HCT116 (cell line): ENCODE data around the gene KCNK18. TPM values are rescaled to one million over a fixed set of nuclear protein-coding genes. Genes with fewer than 3 reads are reported as not detected.

Experiments
- ATAC-seq: fragments of 200-7000 bp; cut with Tn5 transposase; 2 replicates; pipeline ENCODE4 v1.9.1; 2020; ENCODE audit warnings: mild to moderate bottlenecking, moderate library complexity
- BruUV-seq: library from RNA; stranded (reverse); fragments of 400-500 nt; replicated peaks from 2 replicates; lab custom pipeline; 2021; lab: Mats Ljungman, UMichigan
- CTCF ChIA-PET: fragments of 300-600 bp; sonication (Branson Sonifier 250); formaldehyde crosslinking; loops from one replicate; lab custom pipeline; 2021; ENCODE audit warnings: antibody characterized with exemption; lab: Charles Lee
- POLR2A ChIA-PET: fragments of 300-600, 350-600 bp; sonication (Branson Sonifier 250); formaldehyde crosslinking; loops from one replicate; lab custom pipeline; 2021; ENCODE audit warnings: antibody characterized with exemption; lab: Charles Lee
- RAD21 ChIA-PET, 2 experiments: fragments of 300-600 bp; sonication (Branson Sonifier 250); formaldehyde crosslinking; loops; one replicate each; lab custom pipeline; 2023; ENCODE audit warnings: low total read pairs in 2 of 2; ENCODE audit not compliant: uncharacterized antibody in 2 of 2, unreplicated experiment in 2 of 2, low non-redundant PET in 1 of 2; lab: Charles Lee
- DNase-seq: peaks from one replicate; pipeline ENCODE4 v3.0.0-alpha.2; 2010; ENCODE audit warnings: low read depth, low spot score
- H2AFZ ChIP-seq: fragments of 200-600 bp; shearing (Covaris generic), sonication (generic); 2 replicates; pipeline ENCODE4 v1.6.1; 2017; ENCODE audit warnings: low read depth, mixed run types, mixed read lengths, antibody characterized with exemption, low read length; ENCODE audit not compliant: poor library complexity, severe bottlenecking
- H3K27ac ChIP-seq: 2 replicates; pipeline ENCODE4 v1.5.1; 2012; ENCODE audit warnings: low read depth, low read length
- H3K27me3 ChIP-seq: fragments of 200-600 bp; sonication (generic); 2 replicates; pipeline ENCODE4 v1.6.1; 2016; ENCODE audit warnings: mixed run types, low read length, mixed read lengths; ENCODE audit not compliant: insufficient read depth
- H3K36me3 ChIP-seq, 2 experiments: fragments of 200-500 bp in 1 of 2; fragments of 200-600 bp in 1 of 2; sonication (Bioruptor generic) in 1 of 2; sonication (generic) in 1 of 2; 2 replicates each; pipeline versions ENCODE4 v1.5.1 to v1.6.1; 2014 to 2016; ENCODE audit warnings: low read length in 2 of 2, inconsistent platforms in 1 of 2, mixed read lengths in 1 of 2, mixed run types in 1 of 2; ENCODE audit not compliant: insufficient read depth in 2 of 2, control insufficient read depth in 1 of 2
- H3K4me1 ChIP-seq, 2 experiments: fragments of 200-600 bp in 1 of 2; sonication (generic) in 1 of 2; 2 replicates each; pipeline versions ENCODE4 v1.5.1 to v1.6.1; 2012 to 2017; ENCODE audit warnings: low read length in 2 of 2, inconsistent platforms in 1 of 2, mild to moderate bottlenecking in 1 of 2, mixed read lengths in 1 of 2, mixed run types in 1 of 2, moderate library complexity in 1 of 2; ENCODE audit not compliant: insufficient read depth in 2 of 2, control insufficient read depth in 1 of 2
- H3K4me2 ChIP-seq: fragments of 200-600 bp; sonication (generic); 2 replicates; pipeline ENCODE4 v1.6.1; 2017; ENCODE audit warnings: mixed run types, low read length, mixed read lengths
- H3K4me3 ChIP-seq, 2 experiments: fragments of 200-600 bp in 1 of 2; sonication (generic) in 1 of 2; replicated peaks in 1 of 2; 2 replicates each; pipeline ENCODE4 v1.5.1; 2011 to 2016; ENCODE audit warnings: low read length in 2 of 2, control low read depth in 1 of 2, low read depth in 1 of 2, mild to moderate bottlenecking in 1 of 2, mixed read lengths in 1 of 2, mixed run types in 1 of 2
- H3K79me2 ChIP-seq: fragments of 200-600 bp; sonication (generic); 2 replicates; pipeline ENCODE4 v1.6.1; 2017; ENCODE audit warnings: mild to moderate bottlenecking, mixed run types, low read length, moderate library complexity, mixed read lengths; ENCODE audit not compliant: insufficient read depth
- H3K9ac ChIP-seq: fragments of 200-600 bp; sonication (generic); 2 replicates; pipeline ENCODE4 v1.6.1; 2016; ENCODE audit warnings: low read length, mixed read lengths
- H3K9me2 ChIP-seq: fragments of 200-600 bp; sonication (generic), shearing (Covaris generic); 2 replicates; pipeline ENCODE4 v1.6.1; 2017; ENCODE audit warnings: mixed run types, mild to moderate bottlenecking, moderate library complexity; ENCODE audit not compliant: insufficient read depth
- H3K9me3 ChIP-seq, 2 experiments: fragments of 200-500 bp in 1 of 2; fragments of 200-600 bp in 1 of 2; sonication (Bioruptor generic) in 1 of 2; sonication (generic) in 1 of 2; 2 replicates each; pipeline ENCODE4 v1.6.1; 2014 to 2017; ENCODE audit warnings: low read length in 2 of 2, mixed read lengths in 2 of 2, inconsistent platforms in 1 of 2, low read depth in 1 of 2, mild to moderate bottlenecking in 1 of 2, mixed run types in 1 of 2, moderate library complexity in 1 of 2; ENCODE audit not compliant: control insufficient read depth in 1 of 2, insufficient read depth in 1 of 2
- H4K20me1 ChIP-seq: fragments of 200-600 bp; sonication (generic), shearing (Covaris generic); 2 replicates; pipeline ENCODE4 v1.6.1; 2017; ENCODE audit warnings: mixed run types, mild to moderate bottlenecking, moderate library complexity; ENCODE audit not compliant: insufficient read depth
- CBX3 ChIP-seq: IDR thresholded peaks from 2 replicates; pipeline ENCODE4 v1.6.1; 2012; ENCODE audit warnings: low read depth
- CTCF ChIP-seq, 3 experiments: fragments of 200-600 bp in 1 of 3; sonication (generic) in 1 of 3; IDR thresholded peaks in 2 of 3; conservative IDR thresholded peaks in 1 of 3; 2 replicates each; pipeline ENCODE4 v1.5.1; 2012 to 2017; ENCODE audit warnings: low read depth in 2 of 3, low read length in 2 of 3, antibody characterized with exemption in 1 of 3, borderline replicate concordance in 1 of 3, control low read depth in 1 of 3, mild to moderate bottlenecking in 1 of 3, mixed read lengths in 1 of 3, mixed run types in 1 of 3, moderate library complexity in 1 of 3; ENCODE audit not compliant: insufficient read depth in 1 of 3
- EZH2 ChIP-seq: fragments of 200-600 bp; sonication (generic); IDR thresholded peaks from 2 replicates; pipeline ENCODE4 v1.6.1; 2017; ENCODE audit warnings: antibody characterized with exemption, mixed run types
- POLR2A ChIP-seq: IDR thresholded peaks from 2 replicates; pipeline ENCODE4 v1.7.0; 2011; ENCODE audit warnings: borderline replicate concordance; ENCODE audit not compliant: insufficient read depth, insufficient read length; ENCODE audit errors: extremely low read depth
- POLR2AphosphoS5 ChIP-seq: IDR thresholded peaks from 2 replicates; pipeline ENCODE4 v1.6.1; 2011; ENCODE audit warnings: mild to moderate bottlenecking, low read depth, low read length, moderate library complexity
- RAD21 ChIP-seq: IDR thresholded peaks from 2 replicates; pipeline ENCODE4 v1.6.1; 2012; ENCODE audit warnings: low read depth, mild to moderate bottlenecking
- REST ChIP-seq: IDR thresholded peaks from 2 replicates; pipeline ENCODE4 v1.6.1; 2012; ENCODE audit warnings: low read depth
- SRF ChIP-seq: IDR thresholded peaks from 2 replicates; pipeline ENCODE4 v1.6.1; 2012; ENCODE audit warnings: low read depth
- TCF7L2 ChIP-seq: IDR thresholded peaks from 2 replicates; pipeline ENCODE4 v1.7.0; 2011; ENCODE audit warnings: borderline replicate concordance, inconsistent platforms; ENCODE audit not compliant: insufficient read depth, insufficient read length; ENCODE audit errors: extremely low read depth
- YY1 ChIP-seq: IDR thresholded peaks from 2 replicates; pipeline ENCODE4 v1.6.1; 2011; ENCODE audit warnings: low read length, low read depth, moderate library complexity, mild to moderate bottlenecking; ENCODE audit not compliant: insufficient replicate concordance; ENCODE audit errors: extremely low read depth
- ZBTB33 ChIP-seq: IDR thresholded peaks from 2 replicates; pipeline ENCODE4 v1.6.1; 2011; ENCODE audit warnings: mild to moderate bottlenecking, low read length, moderate library complexity; ENCODE audit not compliant: insufficient replicate concordance; ENCODE audit errors: extremely low read depth
- ZFX ChIP-seq: fragments of 450-650 bp; IDR thresholded peaks from 2 replicates; pipeline ENCODE4 v1.6.1; 2017
- ZNF274 ChIP-seq: fragments of 200-500 bp; sonication (Bioruptor generic); IDR thresholded peaks from 2 replicates; pipeline ENCODE4 v1.6.1; 2014; ENCODE audit warnings: mild to moderate bottlenecking, low read depth, low read length, inconsistent platforms
- intact Hi-C: fragments of 100-400 bp; cut with micrococcal nuclease; formaldehyde crosslinking; loops from 2 replicates; pipeline ENCODE4 v1.10.0; 2022
- total RNA-seq: library from RNA; stranded (reverse); gene quantifications from one replicate; pipeline ENCODE4 v1.2.1, GENCODE V29; 2021; ENCODE audit not compliant: unreplicated experiment

The KCNK18 gene
- total RNA-seq, 1 experiment from 2014 or later, result not detected

GRCh38 chr10:117259279-117259678, 62.0 kb downstream of the KCNK18 start:
- H3K9me2 ChIP-seq, result no peaks in the 10 kb centered on the region
- no peaks in the 10 kb centered on the region for H3K9me3 ChIP-seq
- no peaks in the 10 kb centered on the region for H3K4me1 ChIP-seq
- BruUV-seq, result no TSS peak
- no peak overlapping the region for H3K9ac ChIP-seq
- H3K36me3 ChIP-seq, result no peaks in the 10 kb centered on the region
- TF ChIP-seq POLR2AphosphoS5 (no peak), ZNF274 (no peak), ZFX (no peak), YY1 (no peak), CTCF (IDR thresholded peaks at IDR 0.05 in 2 of 3, conservative IDR thresholded peaks at IDR 0.05 in 1 of 3; ENCODE audit: borderline replicate concordance in 1 of 3, insufficient read depth in 1 of 3, low read depth in 2 of 3, low read length in 2 of 3) (no peak), RAD21 (no peak), EZH2 (no peak), TCF7L2 (no peak), POLR2A (no peak), CBX3 (no peak), ZBTB33 (no peak), REST (no peak), SRF (no peak)
- no peaks in the 10 kb centered on the region for H3K79me2 ChIP-seq
- H3K27me3 ChIP-seq, result peaks cover 40% of the 10 kb centered on the region
- ChIA-PET CTCF (no interaction called here), RAD21 (no interaction called here), POLR2A (no interaction called here)
- ATAC-seq, result no peak
- H3K4me3 ChIP-seq, result no peak overlapping the region
- no peak for DNase-seq
- H4K20me1 ChIP-seq, result no peaks in the 10 kb centered on the region
- intact Hi-C loops, result no loop called here
- H3K27ac ChIP-seq, result no peak overlapping the region
- H3K4me2 ChIP-seq, result no peak overlapping the region
- no peak overlapping the region for H2AFZ ChIP-seq
